ENCODE measurements around the gene BCL2L1. TPM values are rescaled to one million over a fixed set of nuclear protein-coding genes. Genes with fewer than 3 reads are reported as not detected.

The BCL2L1 gene
- total RNA-seq, 1 experiment from 2014 or later: 226 TPM

DNA sequence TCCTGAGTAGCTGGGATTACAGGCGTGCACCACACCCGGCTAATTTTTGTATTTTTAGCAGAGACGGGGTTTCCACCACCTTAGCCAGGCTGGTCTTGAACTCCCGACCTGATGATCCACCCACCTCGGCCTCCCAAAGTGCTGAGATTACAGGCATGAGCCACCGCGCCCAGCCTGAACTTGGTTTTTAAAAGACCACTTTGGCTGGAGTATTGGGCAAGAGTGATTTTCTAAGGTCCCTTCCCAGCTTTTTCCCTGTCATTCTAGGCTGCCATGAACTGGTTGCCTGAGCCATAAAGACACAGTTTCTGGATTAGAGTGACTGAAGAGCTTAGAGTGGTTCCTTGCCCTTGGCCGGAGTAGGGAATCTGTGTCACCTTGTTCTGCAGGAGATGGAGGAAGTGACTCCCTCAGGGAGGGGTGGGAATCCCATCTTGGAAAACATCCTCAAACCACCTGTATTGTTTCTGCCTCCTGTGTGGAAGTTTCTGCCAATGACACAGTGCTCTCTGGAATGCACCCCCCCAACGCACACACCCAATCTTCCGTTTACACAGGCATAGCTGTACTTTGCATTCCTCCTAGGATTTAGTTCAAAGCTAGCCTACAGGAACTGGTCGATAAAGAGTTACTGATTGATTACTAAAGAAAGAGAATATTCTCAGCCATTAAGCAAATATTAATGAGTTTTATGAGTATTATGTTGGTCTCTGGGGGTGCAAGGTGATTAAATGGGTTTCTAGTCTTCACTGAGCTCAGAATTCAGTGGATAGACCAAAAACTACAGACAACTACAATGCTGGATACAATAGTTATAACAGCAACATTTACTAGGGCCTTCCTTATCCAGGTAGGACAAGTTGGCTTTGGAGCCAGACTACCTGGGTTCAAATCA is 18.2 kb downstream of the BCL2L1 start (continued):
- TF ChIP-seq, protein P1, sequence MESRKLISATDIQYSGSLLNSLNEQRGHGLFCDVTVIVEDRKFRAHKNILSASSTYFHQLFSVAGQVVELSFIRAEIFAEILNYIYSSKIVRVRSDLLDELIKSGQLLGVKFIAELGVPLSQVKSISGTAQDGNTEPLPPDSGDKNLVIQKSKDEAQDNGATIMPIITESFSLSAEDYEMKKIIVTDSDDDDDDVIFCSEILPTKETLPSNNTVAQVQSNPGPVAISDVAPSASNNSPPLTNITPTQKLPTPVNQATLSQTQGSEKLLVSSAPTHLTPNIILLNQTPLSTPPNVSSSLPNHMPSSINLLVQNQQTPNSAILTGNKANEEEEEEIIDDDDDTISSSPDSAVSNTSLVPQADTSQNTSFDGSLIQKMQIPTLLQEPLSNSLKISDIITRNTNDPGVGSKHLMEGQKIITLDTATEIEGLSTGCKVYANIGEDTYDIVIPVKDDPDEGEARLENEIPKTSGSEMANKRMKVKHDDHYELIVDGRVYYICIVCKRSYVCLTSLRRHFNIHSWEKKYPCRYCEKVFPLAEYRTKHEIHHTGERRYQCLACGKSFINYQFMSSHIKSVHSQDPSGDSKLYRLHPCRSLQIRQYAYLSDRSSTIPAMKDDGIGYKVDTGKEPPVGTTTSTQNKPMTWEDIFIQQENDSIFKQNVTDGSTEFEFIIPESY (IDR thresholded peaks at IDR 0.05; ENCODE audit: extremely low read depth, insufficient replicate concordance, low read length): no peak
- TF ChIP-seq TCF7L2 (IDR thresholded peaks at IDR 0.05; ENCODE audit: borderline replicate concordance, extremely low read depth, insufficient read depth, insufficient read length) (peak; percentile 91), ZFX (IDR thresholded peaks at IDR 0.05) (no peak), CEBPB (IDR thresholded peaks at IDR 0.05; ENCODE audit: low read depth) (peak; percentile 85)
- TF ChIP-seq, protein P2, sequence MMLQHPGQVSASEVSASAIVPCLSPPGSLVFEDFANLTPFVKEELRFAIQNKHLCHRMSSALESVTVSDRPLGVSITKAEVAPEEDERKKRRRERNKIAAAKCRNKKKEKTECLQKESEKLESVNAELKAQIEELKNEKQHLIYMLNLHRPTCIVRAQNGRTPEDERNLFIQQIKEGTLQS (IDR thresholded peaks at IDR 0.05): no peak

- peak overlapping the region; percentile 26; the same call in 1 of the 2 replicates for H3K9ac ChIP-seq (ENCODE audit: low read length)
- BruUV-seq (replicated peaks): no TSS peak
- H2AFZ ChIP-seq (ENCODE audit: low read depth, low read length, poor library complexity, severe bottlenecking): no peak overlapping the region
- H3K4me1 ChIP-seq (ENCODE audit: control insufficient read depth in 1 of 2, insufficient read depth in 2 of 2, low read length in 2 of 2): peaks cover 81 to 99% of the 10 kb centered on the region in 2 experiments
- ChIA-PET POLR2A (interaction anchor here (1.2 to 1.8 kb wide), 3 partner anchors 12 to 40 kb away, joined by 4 to 6 read pairs (median 5); no protein-coding TSS in a partner anchor), RAD21 (ENCODE audit: low non-redundant PET in 1 of 2, low total read pairs in 2 of 2, uncharacterized antibody in 2 of 2, unreplicated experiment in 2 of 2) (no interaction called here), CTCF (no interaction called here)
- intact Hi-C loops (cut with micrococcal nuclease): no loop called here
- no peaks in the 10 kb centered on the region for H3K9me2 ChIP-seq (ENCODE audit: insufficient read depth)
- ATAC-seq: no peak
- DNase-seq (ENCODE audit: low read depth, low spot score): no peak
- H3K9me3 ChIP-seq (ENCODE audit: control insufficient read depth in 1 of 2, insufficient read depth in 1 of 2, low read depth in 1 of 2, low read length in 2 of 2): no peaks in the 10 kb centered on the region
- H3K27ac ChIP-seq (ENCODE audit: low read depth, low read length): peak overlapping the region; percentile 62
- peaks cover 2 to 51% of the 10 kb centered on the region in 2 experiments; a peak in 3 of 4 replicates for H3K36me3 ChIP-seq (ENCODE audit: control insufficient read depth in 1 of 2, insufficient read depth in 2 of 2, low read length in 2 of 2)
- H3K4me3 ChIP-seq (replicated peaks in 1 of 2; ENCODE audit: low read depth in 1 of 2, low read length in 2 of 2): no peak overlapping the region
- no peaks in the 10 kb centered on the region for H4K20me1 ChIP-seq (ENCODE audit: insufficient read depth)
- no peaks in the 10 kb centered on the region for H3K27me3 ChIP-seq (ENCODE audit: insufficient read depth, low read length)
- peaks cover 100% of the 10 kb centered on the region for H3K79me2 ChIP-seq (ENCODE audit: insufficient read depth, low read length)
- H3K4me2 ChIP-seq (ENCODE audit: low read length): peak overlapping the region; percentile 11; the same call in 1 of the 2 replicates
- no peak for TF ChIP-seq JUND (IDR thresholded peaks at IDR 0.05)
- TF ChIP-seq REST (IDR thresholded peaks at IDR 0.05; ENCODE audit: low read depth): no peak
- no peak for TF ChIP-seq FOSL1 (IDR thresholded peaks at IDR 0.05; ENCODE audit: low read depth)
- TF ChIP-seq POLR2A (IDR thresholded peaks at IDR 0.05; ENCODE audit: borderline replicate concordance, extremely low read depth, insufficient read depth, insufficient read length): no peak
- TF ChIP-seq EGR1 (IDR thresholded peaks at IDR 0.05; ENCODE audit: low read depth): no peak
- TF ChIP-seq SP1 (IDR thresholded peaks at IDR 0.05; ENCODE audit: low read depth): no peak
- TF ChIP-seq YY1 (IDR thresholded peaks at IDR 0.05; ENCODE audit: extremely low read depth, insufficient replicate concordance, low read depth, low read length): no peak
- TF ChIP-seq CBX3 (IDR thresholded peaks at IDR 0.05; ENCODE audit: low read depth): no peak
- TF ChIP-seq, protein P1 (IDR thresholded peaks at IDR 0.05; ENCODE audit: extremely low read depth, insufficient replicate concordance, low read length): no peak
- TF ChIP-seq POLR2AphosphoS5 (IDR thresholded peaks at IDR 0.05; ENCODE audit: low read depth, low read length): no peak
- TF ChIP-seq, protein P3, sequence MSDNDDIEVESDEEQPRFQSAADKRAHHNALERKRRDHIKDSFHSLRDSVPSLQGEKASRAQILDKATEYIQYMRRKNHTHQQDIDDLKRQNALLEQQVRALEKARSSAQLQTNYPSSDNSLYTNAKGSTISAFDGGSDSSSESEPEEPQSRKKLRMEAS (IDR thresholded peaks at IDR 0.05): no peak
- TF ChIP-seq ELF1 (IDR thresholded peaks at IDR 0.05; ENCODE audit: borderline replicate concordance, low read depth): no peak
These were observed 21.1 kb downstream of the BCL2L1 start for GRCh38 chr20:31701591-31701990.

Data from HCT116 (cell line).